Effector memory CD4-positive, alpha-beta T cell (primary cell): ENCODE data around the gene EPS8.

Source experiments
- DNase-seq, 3 donors: peaks; one replicate each; pipeline ENCODE4 v3.0.0-alpha.2; 2020
- H3K27ac ChIP-seq: 2 replicates; pipeline ENCODE4 v1.7.0; 2013; ENCODE audit warnings: mild to moderate bottlenecking, low read length, moderate library complexity; ENCODE audit not compliant: insufficient read depth, poor library complexity, severe bottlenecking
- H3K27me3 ChIP-seq: replicated peaks from 2 replicates; pipeline ENCODE4 v1.7.0; 2013; ENCODE audit warnings: mild to moderate bottlenecking, low read length; ENCODE audit not compliant: insufficient read depth, control insufficient read depth, poor library complexity, severe bottlenecking
- H3K36me3 ChIP-seq: 2 replicates; pipeline ENCODE4 v1.7.0; 2013; ENCODE audit warnings: mild to moderate bottlenecking, low read length, moderate library complexity; ENCODE audit not compliant: control insufficient read depth, insufficient read depth
- H3K4me1 ChIP-seq: 2 replicates; pipeline ENCODE4 v1.7.0; 2013; ENCODE audit warnings: low read length, mild to moderate bottlenecking; ENCODE audit not compliant: control insufficient read depth, insufficient read depth, poor library complexity, severe bottlenecking
- H3K4me3 ChIP-seq: 2 replicates; pipeline ENCODE4 v1.7.0; 2013; ENCODE audit warnings: low read length, low read depth, mild to moderate bottlenecking; ENCODE audit not compliant: insufficient read depth, poor library complexity, severe bottlenecking
- H3K9me3 ChIP-seq: 2 replicates; pipeline ENCODE4 v1.7.0; 2013; ENCODE audit warnings: mild to moderate bottlenecking, low read length, moderate library complexity; ENCODE audit not compliant: control insufficient read depth

EPS8 gene

GRCh38 chr12:15662983-15663659 is 126.1 kb downstream of the EPS8 start:
- Histone ChIP-seq H3K4me3 (no peak overlapping the region), H3K36me3 (no peaks in the 10 kb centered on the region)
- DNase-seq: no peak

GRCh38 chr12:15662303-15662980 is 126.7 kb downstream of the EPS8 start:
- Histone ChIP-seq H3K4me1 (no peaks in the 10 kb centered on the region), H3K36me3 (no peaks in the 10 kb centered on the region), H3K9me3 (no peaks in the 10 kb centered on the region), H3K27me3 (no peaks in the 10 kb centered on the region), H3K4me3 (no peak overlapping the region), H3K27ac (no peak overlapping the region)
- DNase-seq: no peak

More at GRCh38 chr12:15662983-15663659, 126.1 kb downstream of the EPS8 start:
- Histone ChIP-seq H3K27ac (no peak overlapping the region), H3K27me3 (no peaks in the 10 kb centered on the region), H3K4me1 (no peaks in the 10 kb centered on the region), H3K9me3 (no peaks in the 10 kb centered on the region)

- DNase-seq: no peak
- Histone ChIP-seq H3K4me3 (no peak overlapping the region), H3K27ac (no peak overlapping the region), H3K4me1 (no peaks in the 10 kb centered on the region), H3K27me3 (no peaks in the 10 kb centered on the region), H3K36me3 (no peaks in the 10 kb centered on the region), H3K9me3 (no peaks in the 10 kb centered on the region)
Observed at GRCh38 chr12:15651371-15651770, 137.8 kb downstream of the EPS8 start.

- H3K4me3 ChIP-seq: no peak overlapping the region
- H3K27me3 ChIP-seq: no peaks in the 10 kb centered on the region
- H3K27ac ChIP-seq: no peak overlapping the region
- DNase-seq: no peak
- no peaks in the 10 kb centered on the region for H3K9me3 ChIP-seq
- no peaks in the 10 kb centered on the region for H3K4me1 ChIP-seq
- no peaks in the 10 kb centered on the region for H3K36me3 ChIP-seq
Observed at GRCh38 chr12:15650399-15651128, 138.6 kb downstream of the EPS8 start.

- H3K4me1 ChIP-seq: no peaks in the 10 kb centered on the region
- no peaks in the 10 kb centered on the region for H3K27me3 ChIP-seq
- no peaks in the 10 kb centered on the region for H3K36me3 ChIP-seq
- no peak for DNase-seq
- no peaks in the 10 kb centered on the region for H3K9me3 ChIP-seq
- H3K27ac ChIP-seq: no peak overlapping the region
- H3K4me3 ChIP-seq: no peak overlapping the region
Observed at GRCh38 chr12:15649347-15649746, 139.8 kb downstream of the EPS8 start.

- Histone ChIP-seq H3K27me3 (no peaks in the 10 kb centered on the region), H3K36me3 (no peaks in the 10 kb centered on the region), H3K27ac (no peak overlapping the region), H3K4me3 (no peak overlapping the region), H3K9me3 (no peaks in the 10 kb centered on the region), H3K4me1 (no peaks in the 10 kb centered on the region)
- no peak for DNase-seq
Observed at GRCh38 chr12:15648558-15648957, 140.6 kb downstream of the EPS8 start.

GRCh38 chr12:15646581-15646980 is 142.6 kb downstream of the EPS8 start:
- Histone ChIP-seq H3K27ac (no peak overlapping the region), H3K9me3 (no peaks in the 10 kb centered on the region), H3K36me3 (no peaks in the 10 kb centered on the region), H3K27me3 (no peaks in the 10 kb centered on the region), H3K4me3 (no peak overlapping the region), H3K4me1 (no peaks in the 10 kb centered on the region)
- DNase-seq: no peak

- H3K4me3 ChIP-seq: no peak overlapping the region
- no peak for DNase-seq
- H3K9me3 ChIP-seq: no peaks in the 10 kb centered on the region
- H3K36me3 ChIP-seq: no peaks in the 10 kb centered on the region
- H3K27me3 ChIP-seq: no peaks in the 10 kb centered on the region
- no peak overlapping the region for H3K27ac ChIP-seq
- no peaks in the 10 kb centered on the region for H3K4me1 ChIP-seq
Observed at GRCh38 chr12:15644700-15645099, 144.5 kb downstream of the EPS8 start.

- H3K27me3 ChIP-seq: no peaks in the 10 kb centered on the region
- H3K9me3 ChIP-seq: no peaks in the 10 kb centered on the region
- H3K36me3 ChIP-seq: no peaks in the 10 kb centered on the region
- no peak overlapping the region for H3K27ac ChIP-seq
- H3K4me3 ChIP-seq: no peak overlapping the region
- no peaks in the 10 kb centered on the region for H3K4me1 ChIP-seq
- no peak for DNase-seq
Observed at GRCh38 chr12:15638231-15638630, 151.0 kb downstream of the EPS8 start.
